ENCODE measurements around the gene DISC1.
"Not testable (repeated sequence)": the region's sequence is repeated elsewhere in the genome, so short reads cannot be mapped to it uniquely, and the experiment has no call there.

DISC1 gene

DNA sequence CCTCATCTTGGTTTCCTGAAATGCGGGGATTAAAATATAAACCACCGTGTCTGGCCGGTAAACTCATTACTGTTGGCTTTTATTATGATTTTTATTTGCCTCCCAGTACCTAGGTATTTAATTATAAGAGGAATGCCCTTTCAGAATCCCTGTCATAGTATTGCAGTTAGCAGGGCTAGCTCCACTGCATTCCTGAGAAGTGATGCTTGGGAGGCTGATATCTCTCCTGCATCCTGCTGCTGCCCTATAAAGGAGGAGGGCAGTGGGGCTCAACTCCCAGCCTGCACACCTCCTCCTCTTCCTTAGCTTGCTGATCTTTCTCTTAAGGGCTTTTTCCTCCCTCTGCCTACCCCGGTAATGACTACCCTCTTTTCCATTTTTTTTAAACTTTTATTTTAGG lies 19.9 kb upstream of the DISC1 start:
- no peak for DNase-seq

DNA sequence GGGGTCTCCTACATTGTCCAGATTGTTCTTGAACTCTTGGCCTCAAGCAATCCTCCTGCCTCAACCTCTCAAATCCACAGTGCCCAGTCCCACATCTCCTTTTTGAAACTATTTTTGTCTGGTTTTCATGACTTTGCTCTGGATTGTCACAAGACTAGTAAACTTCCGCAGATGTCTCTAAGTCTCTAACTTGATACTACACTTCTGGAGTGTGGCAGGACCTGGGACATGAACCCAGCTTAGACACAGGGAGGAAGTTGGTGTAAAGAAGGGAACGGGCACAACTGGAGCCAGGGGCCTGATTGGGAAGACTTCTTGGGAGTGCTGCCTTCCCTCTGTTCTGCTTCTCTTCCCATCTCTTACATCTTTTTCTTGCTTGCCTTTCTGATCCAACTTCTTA lies 16.2 kb upstream of the DISC1 start:
- no peak for DNase-seq

DNA sequence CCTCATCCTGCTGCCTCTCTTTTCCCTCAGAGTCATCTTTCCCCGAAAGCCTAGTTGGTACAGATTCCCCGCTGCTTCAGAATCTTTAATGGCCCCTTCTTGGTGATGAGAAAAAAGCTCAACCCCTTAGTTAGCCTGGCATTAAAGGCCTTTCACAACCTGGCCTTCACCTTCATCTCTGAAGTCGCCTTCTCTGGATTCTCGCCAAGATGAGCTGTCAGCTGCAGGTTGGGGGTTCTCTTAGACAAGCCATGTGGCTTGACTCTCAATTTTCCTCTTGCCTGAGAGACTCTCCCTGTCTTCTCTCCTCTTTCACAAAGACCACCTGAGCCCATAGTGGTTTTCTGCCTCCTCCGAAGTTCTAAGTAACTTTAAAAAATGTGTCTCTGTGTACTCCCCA lies 15.5 kb upstream of the DISC1 start:
- no peak for DNase-seq

DNA sequence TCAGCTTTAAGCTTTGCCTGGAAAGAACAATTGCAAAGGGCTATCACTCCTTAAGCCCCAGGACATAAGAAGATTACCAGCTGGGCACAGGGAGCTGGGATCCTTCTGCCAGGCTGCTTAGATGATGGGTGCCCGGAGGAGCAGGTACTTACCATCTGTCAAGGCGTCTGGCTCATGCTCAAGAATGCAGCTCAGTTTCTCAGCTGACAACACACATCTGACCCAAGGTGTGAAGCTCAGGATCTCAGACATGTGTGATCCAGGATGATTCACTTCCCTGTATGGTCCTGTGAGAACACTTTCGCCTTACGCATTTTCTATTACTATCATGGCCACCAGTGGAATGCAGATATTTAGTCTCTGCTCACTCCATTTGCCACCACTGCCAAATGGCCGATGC lies 14.7 kb upstream of the DISC1 start:
- no peak for DNase-seq

DNA sequence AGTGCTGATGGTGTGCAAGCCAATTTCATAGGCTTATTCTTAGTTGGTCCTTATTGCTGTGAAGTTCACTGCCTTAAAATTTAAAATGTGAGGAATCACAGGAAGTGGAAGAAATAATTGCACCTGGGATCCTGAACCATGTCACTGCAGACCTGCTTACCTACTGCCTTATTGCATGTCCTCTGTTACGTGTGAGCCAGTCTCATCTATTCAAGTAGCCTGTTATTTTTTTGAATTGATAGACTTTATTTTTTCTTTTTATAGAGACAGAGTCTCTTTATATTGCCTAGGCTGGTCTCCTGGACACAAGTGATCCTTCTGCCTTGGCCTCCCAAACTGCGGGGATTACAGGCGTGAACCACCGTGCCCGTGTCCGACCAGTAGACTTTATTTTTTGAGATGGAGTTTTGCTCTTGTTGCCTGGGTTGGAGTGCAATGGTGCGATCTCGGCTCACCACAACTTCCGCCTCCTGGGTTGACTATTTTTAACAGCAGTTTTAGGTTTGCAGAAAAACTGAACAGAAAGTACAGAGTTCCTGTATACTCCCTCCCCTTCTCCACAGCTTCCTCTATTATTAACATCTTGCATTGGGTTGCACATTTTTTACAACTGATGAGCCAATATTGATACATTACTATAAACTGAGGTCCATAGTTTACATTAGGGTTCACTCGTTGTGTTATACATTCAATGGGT lies 14.0 kb upstream of the DISC1 start:
- peak; percentile 79 for DNase-seq

DNA sequence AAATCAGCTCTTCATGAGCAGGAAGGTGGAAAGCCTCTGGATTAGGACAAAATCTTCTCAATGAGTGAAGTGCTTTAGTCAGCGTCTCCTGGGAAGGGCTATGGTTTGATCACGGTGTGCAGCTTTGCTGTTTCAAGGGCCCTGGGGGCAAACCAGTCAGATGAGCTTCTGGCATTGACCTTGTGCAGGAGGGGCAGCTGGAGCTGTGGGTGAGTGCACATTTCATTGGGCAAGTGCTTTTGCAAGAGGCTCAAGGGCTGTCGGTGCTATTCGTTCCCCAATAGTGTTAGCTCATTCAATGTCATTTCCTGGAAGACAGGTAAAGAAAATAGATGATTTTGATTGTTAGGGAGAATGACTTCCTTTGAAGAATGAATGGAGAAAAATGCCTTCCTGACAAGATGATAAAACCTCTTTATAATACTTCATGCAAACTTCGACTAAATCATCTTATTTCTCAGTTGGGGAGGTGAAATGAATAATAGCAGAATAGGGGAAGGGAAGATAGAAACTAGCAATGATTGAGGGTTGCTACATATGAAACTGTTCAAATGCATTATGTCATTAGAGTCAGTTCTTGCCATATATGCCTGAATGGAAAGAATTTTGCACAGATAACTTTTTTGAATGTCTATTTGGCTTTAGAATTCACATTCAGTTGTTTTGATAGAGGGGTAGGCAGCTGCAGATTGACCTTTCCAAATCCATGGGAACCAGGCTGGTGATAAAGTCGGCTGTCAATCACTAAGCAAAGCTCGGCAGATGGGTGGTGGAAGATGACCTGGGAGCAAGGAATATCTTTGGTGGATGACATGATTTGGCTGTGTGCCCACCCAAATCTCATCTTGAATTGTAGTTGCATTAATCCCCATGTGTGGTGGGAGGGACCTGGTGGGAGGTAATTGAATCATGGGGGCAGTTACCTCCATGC lies 12.9 kb upstream of the DISC1 start:
- peak; percentile 64 for DNase-seq

DNA sequence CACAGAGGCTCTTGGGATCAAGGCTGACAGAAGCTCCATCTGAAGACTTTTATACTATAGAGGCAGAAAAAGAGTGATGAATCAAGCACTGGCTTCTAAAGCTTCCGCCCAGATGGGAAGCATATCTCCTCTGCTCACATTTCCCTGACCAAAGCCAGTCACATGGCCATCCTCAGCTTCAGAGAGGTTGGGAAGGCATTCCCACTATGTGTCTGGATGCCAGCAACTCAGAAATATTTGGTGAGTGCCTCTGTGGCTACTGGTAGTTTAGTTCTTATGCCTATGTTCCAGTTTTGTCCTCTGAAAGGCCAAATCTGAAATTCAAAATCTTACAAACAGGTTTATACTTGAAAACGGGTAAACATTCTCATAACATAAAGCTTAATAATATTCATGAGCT lies 9.9 kb upstream of the DISC1 start:
- no peak for DNase-seq

DNA sequence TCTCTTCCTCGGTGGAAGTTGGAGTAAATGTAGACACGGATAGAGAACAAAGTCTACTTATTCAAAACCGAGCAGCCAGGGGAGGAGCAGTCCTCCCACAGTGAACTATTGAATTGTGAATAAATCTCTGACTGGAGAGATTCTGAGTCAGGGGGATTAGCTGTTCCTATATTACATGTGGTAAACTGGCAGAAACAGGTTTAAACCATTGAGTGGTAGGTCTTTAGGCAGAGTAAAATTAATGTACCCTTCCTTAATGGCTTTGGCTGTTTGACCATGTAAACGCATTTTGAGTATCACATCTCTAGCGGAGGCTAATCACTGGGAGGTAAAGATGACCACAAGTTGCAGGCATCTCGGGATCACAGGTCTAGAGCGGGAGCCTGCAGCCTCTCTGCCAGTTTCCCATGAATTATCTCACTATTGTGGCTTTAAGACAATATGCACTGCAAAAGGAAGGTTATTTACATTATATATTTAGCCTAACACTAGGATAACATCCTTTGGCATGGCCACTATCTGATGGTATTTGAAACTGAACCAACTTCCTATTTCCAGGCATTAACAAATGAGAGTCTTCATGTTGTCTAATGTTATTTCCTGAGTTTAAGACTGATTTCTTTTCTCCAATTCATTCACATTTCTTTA lies 7.9 kb upstream of the DISC1 start:
- no peak for DNase-seq

DNA sequence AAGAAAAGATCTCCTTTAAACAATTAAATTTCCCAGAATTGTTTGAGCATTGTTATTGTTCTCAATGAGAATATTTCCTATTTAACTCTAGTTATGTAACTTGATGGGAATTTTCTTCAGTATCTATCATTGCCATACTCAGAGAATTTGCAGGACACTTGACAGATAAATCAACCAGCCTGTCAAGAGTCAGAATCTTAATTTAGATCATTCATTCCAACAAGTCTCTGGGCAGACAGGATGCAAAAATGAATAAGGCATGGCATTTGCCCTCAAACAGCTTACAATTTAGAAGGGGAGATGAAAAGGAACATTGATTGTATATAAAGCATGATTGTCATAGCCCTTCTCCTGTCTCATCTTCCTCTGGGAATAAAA lies 7.3 kb upstream of the DISC1 start:
- no peak for DNase-seq

DNA sequence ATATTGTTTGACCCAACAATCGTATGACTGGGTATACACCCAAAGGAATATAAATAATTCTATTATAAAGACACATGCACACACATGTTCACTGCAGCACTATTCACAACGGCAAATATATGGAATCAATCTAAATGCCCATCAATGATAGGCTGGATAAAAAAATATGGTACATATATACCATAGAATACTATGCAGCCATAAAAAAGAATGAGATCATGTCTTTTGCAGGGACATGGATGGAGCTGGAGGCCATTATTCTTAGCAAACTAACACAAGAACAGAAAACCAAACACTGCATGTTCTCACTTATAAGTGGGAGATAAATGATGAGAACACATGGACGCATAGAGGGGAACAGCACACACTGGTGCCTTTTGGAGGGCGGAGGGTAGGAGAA lies 1.5 kb upstream of the DISC1 start:
- DNase-seq: not testable (repeated sequence)

DNA sequence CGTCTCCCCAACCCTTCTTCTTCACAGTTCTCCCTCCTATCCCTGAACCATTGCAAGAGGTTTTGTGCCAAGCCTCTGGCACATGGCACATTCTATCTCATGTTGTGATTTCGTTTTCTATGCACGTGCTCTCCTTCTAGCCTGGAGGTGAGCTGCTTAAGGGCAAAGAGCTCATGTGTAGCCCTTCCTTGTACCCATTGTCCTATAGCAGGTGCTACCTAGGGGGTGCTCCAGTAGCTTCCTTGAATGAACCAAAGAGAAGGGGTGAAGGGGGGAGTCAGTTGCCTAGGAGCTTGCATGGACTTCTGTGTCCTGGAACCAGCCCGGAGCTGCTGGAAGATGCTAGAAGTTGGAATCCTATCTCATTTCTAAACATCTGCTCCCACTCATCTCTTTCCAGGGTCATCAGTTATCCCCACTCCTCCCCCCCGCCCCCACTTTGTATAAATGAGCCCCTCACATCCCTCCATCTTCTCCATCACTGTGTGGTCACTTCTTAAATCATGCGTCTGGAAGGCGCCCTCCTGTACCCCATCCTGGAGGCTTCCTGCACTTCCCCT lies 535 bp upstream of the DISC1 start:
- DNase-seq: peak; percentile 64

DNA sequence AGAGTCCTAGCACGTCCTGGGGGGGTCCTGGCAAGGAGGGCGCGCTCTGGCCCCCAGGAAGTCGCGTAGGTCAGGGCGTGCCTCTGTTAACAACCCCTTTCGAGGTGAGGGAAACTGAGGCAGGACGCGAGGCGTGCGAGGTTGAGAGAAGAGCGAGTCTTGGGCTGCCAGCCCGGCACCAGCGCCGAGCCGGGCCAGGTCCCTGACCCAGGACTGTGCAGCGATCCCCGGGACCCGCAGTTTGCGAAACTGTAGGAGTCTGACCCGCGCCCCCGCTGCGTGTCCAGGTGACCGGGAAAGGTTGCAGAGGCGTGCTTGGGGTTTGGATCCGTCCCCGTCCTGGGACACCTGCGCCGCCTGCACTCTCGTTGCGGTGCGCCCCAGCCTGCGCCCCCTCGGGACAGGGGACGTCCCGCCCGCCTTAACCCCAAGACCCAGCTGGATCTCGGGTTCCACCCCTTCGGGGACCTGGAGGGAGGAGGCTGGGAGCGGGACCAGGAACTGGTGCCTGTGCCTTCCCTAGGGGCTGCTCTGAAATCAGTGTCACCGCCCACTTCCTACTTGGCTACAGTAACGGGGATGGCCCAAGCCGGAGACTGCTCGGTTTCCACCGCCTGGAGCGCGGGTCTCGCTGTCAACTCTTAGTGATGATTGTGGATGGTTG lies 493 bp downstream of the DISC1 start:
- peak; percentile 81 for DNase-seq

DNA sequence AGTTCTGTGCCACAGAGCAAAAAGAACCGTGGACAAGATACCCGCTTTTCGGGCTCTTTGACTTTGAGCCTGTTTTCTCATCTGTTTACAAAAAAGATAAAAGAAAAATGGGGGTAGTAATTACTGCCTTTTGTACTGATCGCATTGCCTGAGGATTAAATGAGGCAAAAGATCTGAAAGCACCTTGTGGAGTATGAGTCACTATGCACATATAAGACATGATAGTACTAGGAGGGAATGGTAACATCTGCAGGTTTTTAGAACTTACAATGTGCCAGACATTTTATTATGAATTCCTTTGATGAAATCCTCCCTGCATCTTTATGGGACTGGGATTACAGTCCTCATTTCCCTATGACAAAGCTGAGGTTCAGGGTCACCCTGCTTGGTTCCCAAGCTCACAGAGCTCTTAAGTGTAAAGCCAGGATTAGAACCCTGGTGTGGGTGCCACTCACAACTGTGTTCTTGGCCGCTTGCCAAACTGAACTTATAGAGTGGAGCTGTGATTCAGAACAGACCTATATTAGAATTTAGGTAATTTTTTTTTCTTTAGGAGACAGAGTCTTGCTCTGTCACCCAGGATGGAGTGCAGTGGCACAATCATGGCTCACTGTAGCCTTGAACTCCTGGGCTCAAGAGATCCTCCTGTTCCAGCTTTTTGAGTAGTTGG lies 1.8 kb downstream of the DISC1 start:
- peak; percentile 78 for DNase-seq

DNA sequence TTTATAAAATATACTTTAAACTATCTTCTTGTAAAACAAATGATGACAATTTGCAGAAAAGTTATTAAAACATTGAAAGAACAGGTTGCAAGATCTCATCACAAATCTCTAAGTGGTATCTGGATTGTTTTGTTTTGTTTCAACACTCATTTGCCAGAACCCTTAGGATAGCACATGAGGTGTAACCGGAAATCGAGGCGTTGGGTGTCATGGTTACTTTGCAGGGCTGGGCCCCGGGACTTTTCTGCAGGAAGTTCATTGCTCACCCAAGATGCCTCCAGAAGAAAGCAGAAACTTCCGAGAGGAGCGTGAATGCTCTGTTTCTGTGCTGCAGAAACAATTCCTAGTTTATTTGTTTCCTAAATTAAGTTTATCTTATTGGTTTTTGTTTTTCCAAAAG lies 2.5 kb downstream of the DISC1 start:
- DNase-seq: peak; percentile 72

DNA sequence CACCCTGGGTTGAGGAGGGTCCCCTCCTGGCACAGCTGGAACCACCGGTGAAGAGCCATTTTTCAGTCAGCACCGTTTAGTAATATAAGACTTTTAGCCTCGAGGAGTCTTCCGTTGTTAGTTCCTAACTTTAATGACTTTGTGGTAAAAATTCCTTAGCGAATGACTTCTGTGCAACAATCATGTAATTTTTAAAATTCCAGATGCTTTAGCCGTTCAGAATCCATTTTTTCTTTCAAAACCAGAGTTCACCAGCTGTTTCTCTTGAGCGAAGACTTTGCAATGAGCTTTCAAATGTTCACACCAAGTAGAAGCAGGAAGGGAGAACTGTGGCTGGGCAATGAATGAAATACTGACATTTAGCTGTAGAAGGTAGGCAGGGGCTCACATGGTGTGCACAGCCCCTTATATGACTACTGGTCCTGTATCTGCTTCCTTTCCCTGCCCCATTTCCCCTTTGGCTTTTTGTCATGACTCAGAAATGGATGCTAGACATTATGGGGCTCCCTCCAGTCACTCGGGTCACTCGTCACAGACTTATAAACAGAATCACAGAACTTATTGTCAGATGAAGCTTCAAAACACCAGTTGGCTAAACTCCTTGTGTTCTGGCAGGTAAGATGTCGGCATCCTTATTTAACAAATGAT lies 4.1 kb downstream of the DISC1 start:
- DNase-seq: no peak

DNA sequence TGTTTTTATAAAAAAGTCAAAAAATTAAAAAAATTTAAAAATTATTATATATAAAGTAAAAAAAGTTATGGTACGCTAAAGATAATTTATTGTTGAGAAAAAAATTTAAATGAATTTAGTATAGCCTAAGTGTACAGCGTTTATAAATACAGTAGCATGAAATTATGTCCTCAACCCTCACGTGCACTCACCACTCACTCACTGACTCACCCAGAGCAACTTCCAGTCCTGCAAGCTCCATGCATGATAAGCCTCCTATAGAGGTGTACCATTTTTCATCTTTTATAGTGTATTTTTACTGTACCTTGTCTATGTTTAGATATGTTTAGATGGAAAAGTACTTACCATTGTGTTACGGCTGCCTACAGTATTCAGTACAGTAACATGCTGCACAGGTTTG lies 5.1 kb downstream of the DISC1 start:
- no peak for DNase-seq

DNA sequence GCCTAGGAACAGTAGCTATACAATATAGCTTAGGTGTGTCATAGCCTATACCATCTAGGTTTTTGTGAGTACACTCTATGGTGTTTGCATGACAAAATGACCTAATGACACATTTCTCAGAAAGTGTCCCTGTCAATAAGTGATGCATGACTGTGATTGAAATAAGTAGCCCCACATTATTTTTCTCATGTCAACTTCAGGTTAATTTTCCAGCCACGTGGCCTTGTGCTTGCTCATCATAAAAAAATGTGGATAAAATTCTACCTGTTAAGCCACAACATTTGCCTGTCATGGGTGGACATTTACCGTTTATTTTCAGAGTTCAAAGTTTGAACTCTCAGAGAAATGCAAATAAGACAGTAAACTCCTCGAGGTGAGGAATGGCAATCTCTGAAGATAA lies 5.5 kb downstream of the DISC1 start:
- no peak for DNase-seq

DNA sequence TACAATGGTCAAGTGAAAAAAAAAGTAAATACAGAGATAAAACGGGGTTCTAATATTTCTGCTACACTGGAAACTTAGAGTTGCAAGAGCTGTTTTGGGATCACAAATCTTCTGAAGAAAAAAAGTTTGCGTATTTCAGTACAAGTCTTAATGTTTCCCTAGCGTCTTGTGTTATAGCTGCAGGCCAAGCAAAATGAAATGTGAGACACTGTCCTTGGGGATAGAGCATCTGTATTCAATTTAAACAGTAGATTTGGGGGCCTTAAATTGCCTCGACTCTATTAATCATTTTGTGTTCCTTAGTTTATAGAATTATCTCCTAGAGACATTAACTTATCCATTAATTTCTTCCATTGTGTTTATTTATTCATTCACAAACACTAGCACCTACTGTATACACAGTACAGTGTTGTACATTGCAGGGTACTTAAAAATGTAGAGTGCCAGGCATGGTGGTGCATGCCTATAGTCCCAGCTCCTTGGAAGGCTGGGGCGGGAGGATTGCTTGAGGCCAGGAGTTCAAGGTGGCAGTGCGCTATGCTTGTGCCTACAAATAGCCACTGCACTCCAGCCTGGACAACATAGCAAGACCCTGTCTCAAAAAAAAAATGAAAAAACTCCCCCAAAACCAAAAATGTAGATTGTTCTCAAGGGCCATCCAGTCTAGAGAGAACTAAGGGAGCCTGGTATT lies 7.9 kb downstream of the DISC1 start:
- DNase-seq: no peak

DNA sequence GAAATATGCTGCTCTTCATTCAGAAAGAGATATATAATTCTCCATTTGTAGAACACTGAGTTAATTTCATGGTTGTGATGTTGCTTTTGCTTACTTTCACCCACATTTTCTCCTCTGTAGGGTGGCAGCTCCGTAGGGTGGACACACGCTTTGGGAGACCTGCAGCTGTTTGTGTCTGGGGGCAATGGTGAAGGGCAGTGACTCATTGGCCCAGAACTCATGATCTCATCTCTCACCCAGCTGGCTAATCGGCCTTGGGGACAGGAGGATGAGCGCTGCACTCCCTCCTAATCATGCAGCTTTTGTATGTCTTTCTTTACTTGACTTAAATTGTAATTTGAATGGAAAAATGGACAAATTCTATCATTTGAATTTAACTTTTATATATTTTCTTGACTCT lies 9.6 kb downstream of the DISC1 start:
- no peak for DNase-seq

DNA sequence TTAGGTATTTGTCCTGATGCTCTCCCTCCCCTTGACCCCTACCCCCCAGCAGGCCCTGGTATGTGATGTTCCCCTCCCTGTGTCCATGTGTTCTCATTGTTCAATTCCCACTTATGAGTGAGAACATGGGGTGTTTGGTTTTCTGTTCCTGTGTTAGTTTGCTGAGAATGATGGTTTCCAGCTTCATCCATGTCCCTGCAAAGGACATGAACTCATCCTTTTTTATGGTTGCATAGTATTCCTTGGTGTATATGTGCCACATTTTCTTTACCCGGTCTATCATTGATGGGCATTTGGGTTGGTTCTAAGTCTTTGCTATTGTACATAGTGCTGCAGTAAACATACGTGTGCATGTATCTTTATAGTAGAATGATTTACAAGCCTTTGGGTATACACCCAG lies 10.3 kb downstream of the DISC1 start:
- DNase-seq: not testable (repeated sequence)

DNA sequence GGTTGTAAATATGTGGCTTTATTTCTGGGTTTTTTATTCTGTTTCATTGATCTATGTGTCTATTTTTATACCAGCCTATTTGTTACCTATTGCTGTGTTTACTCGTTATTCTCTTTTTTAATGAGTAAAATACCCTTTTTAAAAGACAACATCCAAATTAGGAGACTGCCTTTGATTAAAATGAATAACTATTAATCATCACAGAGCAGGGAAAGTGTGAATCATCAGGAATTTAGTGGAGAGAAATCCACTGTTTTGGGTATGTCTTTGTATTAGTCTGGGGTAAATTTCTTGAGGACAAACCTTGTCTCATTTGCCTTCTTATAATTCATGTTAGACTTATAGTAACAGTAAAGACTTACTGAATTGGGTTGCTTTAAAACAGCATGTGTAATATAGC lies 12.1 kb downstream of the DISC1 start:
- no peak for DNase-seq
